Osteocyte (in vitro differentiated cells): ENCODE data around the gene SORL1. TPM values are rescaled to one million over a fixed set of nuclear protein-coding genes. Genes with fewer than 3 reads are reported as not detected.

Experiments
- DNase-seq: peaks from one replicate; pipeline ENCODE4 v3.0.0; 2021; ENCODE audit warnings: mixed read lengths; ENCODE audit not compliant: unreplicated experiment; ENCODE audit errors: extremely low spot score
- H3K27ac Mint-ChIP-seq: one replicate; pipeline ENCODE4 v1.8.0; 2021; ENCODE audit warnings: mild to moderate bottlenecking, mixed read lengths; ENCODE audit not compliant: unreplicated experiment
- H3K27me3 Mint-ChIP-seq: one replicate; pipeline ENCODE4 v1.8.0; 2021; ENCODE audit warnings: mixed read lengths; ENCODE audit not compliant: unreplicated experiment
- H3K36me3 Mint-ChIP-seq: one replicate; pipeline ENCODE4 v1.8.0; 2021; ENCODE audit warnings: mixed read lengths; ENCODE audit not compliant: unreplicated experiment
- H3K4me1 Mint-ChIP-seq: one replicate; pipeline ENCODE4 v1.8.0; 2021; ENCODE audit warnings: mixed read lengths; ENCODE audit not compliant: unreplicated experiment
- H3K4me3 Mint-ChIP-seq: one replicate; pipeline ENCODE4 v1.8.0; 2021; ENCODE audit warnings: mild to moderate bottlenecking, moderate library complexity, mixed read lengths; ENCODE audit not compliant: unreplicated experiment
- H3K9me3 Mint-ChIP-seq: one replicate; pipeline ENCODE4 v1.8.0; 2021; ENCODE audit warnings: mixed read lengths; ENCODE audit not compliant: unreplicated experiment
- CTCF ChIP-seq: fragments of 200-600 bp; sonication (generic); IDR thresholded peaks from 2 replicates; pipeline ENCODE4 v1.5.0; 2021; ENCODE audit warnings: antibody characterized with exemption, mild to moderate bottlenecking, moderate library complexity
- total RNA-seq: library from RNA; stranded (reverse); gene quantifications from 2 replicates; pipeline ENCODE4 v1.2.1, GENCODE V29; 2021

The SORL1 gene
- total RNA-seq, 1 donor from 2014 or later, result 3.1 TPM

GRCh38 chr11:121471167-121471566 is 19.1 kb downstream of the SORL1 start:
- H3K4me1 Mint-ChIP-seq, result peaks cover 36% of the 10 kb centered on the region
- no peak overlapping the region for H3K4me3 Mint-ChIP-seq
- H3K27me3 Mint-ChIP-seq, result peaks cover 9% of the 10 kb centered on the region
- no peaks in the 10 kb centered on the region for H3K9me3 Mint-ChIP-seq
- TF ChIP-seq CTCF, result no peak
- H3K36me3 Mint-ChIP-seq, result no peaks in the 10 kb centered on the region
- no peak for DNase-seq
- no peak overlapping the region for H3K27ac Mint-ChIP-seq

GRCh38 chr11:121472312-121472711 is 20.2 kb downstream of the SORL1 start:
- no peak for TF ChIP-seq CTCF
- H3K4me3 Mint-ChIP-seq, result no peak overlapping the region
- H3K9me3 Mint-ChIP-seq, result no peaks in the 10 kb centered on the region
- H3K27ac Mint-ChIP-seq, result no peak overlapping the region
- no peaks in the 10 kb centered on the region for H3K36me3 Mint-ChIP-seq
- peaks cover 13% of the 10 kb centered on the region for H3K27me3 Mint-ChIP-seq
- no peak for DNase-seq
- H3K4me1 Mint-ChIP-seq, result peaks cover 25% of the 10 kb centered on the region

GRCh38 chr11:121473064-121473777 is 21.1 kb downstream of the SORL1 start:
- Mint-ChIP-seq H3K4me3 (no peak overlapping the region), H3K27me3 (peaks cover 17% of the 10 kb centered on the region)
- DNase-seq, result no peak

GRCh38 chr11:121474680-121475079 is 22.6 kb downstream of the SORL1 start:
- no peaks in the 10 kb centered on the region for H3K36me3 Mint-ChIP-seq
- TF ChIP-seq CTCF, result no peak

More at GRCh38 chr11:121473064-121473777, 21.1 kb downstream of the SORL1 start:
- no peak for TF ChIP-seq CTCF
- H3K9me3 Mint-ChIP-seq, result no peaks in the 10 kb centered on the region
- peaks cover 20% of the 10 kb centered on the region for H3K4me1 Mint-ChIP-seq
- H3K36me3 Mint-ChIP-seq, result no peaks in the 10 kb centered on the region
- H3K27ac Mint-ChIP-seq, result no peak overlapping the region

GRCh38 chr11:121476379-121477032 is 24.4 kb downstream of the SORL1 start:
- Mint-ChIP-seq H3K4me1 (peaks cover 23% of the 10 kb centered on the region), H3K9me3 (no peaks in the 10 kb centered on the region), H3K4me3 (no peak overlapping the region), H3K27me3 (peaks cover 28% of the 10 kb centered on the region), H3K27ac (no peak overlapping the region), H3K36me3 (no peaks in the 10 kb centered on the region)
- TF ChIP-seq CTCF, result no peak
- no peak for DNase-seq

More at GRCh38 chr11:121474680-121475079, 22.6 kb downstream of the SORL1 start:
- Mint-ChIP-seq H3K4me3 (no peak overlapping the region), H3K27ac (no peak overlapping the region), H3K27me3 (peaks cover 28% of the 10 kb centered on the region), H3K9me3 (no peaks in the 10 kb centered on the region), H3K4me1 (peaks cover 24% of the 10 kb centered on the region)
- DNase-seq, result no peak
